Activated CD8-positive, alpha-beta memory T cell treated with anti-CD3 and anti-CD28 coated beads, Interleukin-2, amount 50 U/mL, for 4 hours (primary cell): ENCODE measurements around the gene PDE8A.
"Not testable (repeated sequence)": the region's sequence is repeated elsewhere in the genome, so short reads cannot be mapped to it uniquely, and the experiment has no call there.

Experiments used
- DNase-seq: peaks from one replicate; pipeline ENCODE4 v3.0.0-alpha.2; 2020

PDE8A gene

GRCh38 chr15:84992157-84992944 is 10.7 kb downstream of the PDE8A start:
- DNase-seq, result peak; percentile 40

- DNase-seq, result no peak
These were observed 14.4 kb downstream of the PDE8A start for GRCh38 chr15:84996055-84996454.

GRCh38 chr15:84996714-84997113 is 15.1 kb downstream of the PDE8A start:
- DNase-seq, result not testable (repeated sequence)

- not testable (repeated sequence) for DNase-seq
These were observed 15.6 kb downstream of the PDE8A start for GRCh38 chr15:84997214-84997613.

DNA sequence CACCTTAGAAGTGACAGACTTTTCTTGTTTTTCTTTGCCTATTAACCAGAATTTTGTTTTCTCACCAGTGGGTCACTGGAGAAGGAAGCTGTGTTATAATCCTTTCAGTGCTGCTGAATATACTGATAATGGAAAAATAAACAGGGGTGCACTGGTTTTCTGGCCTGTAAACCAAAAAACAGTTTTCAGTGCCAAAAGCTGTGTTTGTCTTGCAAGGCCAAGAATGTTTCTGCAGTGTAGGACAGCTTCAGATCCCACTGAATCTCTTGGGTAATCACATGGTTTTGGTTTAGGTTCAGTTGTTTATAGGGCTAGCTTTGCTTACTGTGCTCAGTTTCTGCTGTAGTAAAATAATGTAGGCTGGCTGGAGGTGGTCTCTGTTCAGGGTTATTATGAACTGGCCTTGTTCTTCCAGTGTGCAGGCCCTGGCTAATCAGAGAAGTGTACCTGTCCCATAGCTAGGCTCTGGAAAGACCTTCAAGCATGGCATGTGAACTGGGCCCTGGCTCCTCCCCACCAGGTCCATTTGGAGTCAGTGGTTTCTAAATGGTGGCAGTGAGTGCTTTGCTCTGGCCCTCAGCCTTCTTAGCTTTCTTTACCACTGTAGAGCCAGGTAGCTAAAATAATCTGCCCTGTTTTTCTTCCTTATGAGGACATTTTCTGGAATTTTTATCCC is 18.7 kb downstream of the PDE8A start:
- DNase-seq, result no peak

- DNase-seq, result no peak
These were observed 19.3 kb downstream of the PDE8A start for GRCh38 chr15:85000937-85001336.

DNA sequence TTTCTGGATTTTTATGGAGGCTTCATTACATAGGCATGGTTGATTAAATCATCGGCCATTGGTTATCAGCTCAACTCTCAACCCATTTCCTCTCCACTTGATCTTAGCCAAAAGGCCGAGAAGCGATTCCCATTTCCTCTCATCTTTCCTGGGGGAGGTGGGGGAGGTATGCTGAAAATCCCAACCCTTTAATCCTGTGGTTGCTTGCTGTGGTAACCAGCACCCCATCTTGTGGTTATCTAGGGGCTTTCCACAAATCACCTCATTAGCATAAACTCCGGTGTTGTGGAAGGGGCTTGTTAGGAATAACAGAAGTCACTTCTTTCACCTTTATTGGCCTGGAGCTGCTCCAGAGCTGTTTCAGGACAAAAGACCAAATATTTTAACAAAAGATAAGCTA is 20.9 kb downstream of the PDE8A start:
- DNase-seq, result no peak

GRCh38 chr15:85003593-85004312 is 22.1 kb downstream of the PDE8A start:
- DNase-seq, result no peak

DNA sequence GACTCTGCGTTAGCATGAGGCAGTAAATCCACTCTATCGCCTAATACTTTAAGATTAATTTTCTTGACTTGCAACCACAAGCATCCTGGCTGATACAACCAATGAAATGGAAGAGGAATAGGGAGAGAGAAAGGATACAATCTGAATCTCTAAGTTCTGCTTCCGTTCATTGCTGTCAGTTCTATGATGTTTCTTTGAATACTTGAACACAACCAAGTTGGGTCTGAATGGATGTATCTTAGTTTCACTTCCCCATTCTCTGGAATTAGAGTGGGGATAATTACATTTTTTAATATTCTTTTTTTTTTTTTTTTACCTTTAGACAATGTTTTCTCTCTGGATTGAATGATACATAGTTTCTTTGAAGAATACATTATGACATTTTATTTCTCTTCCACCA is 22.9 kb downstream of the PDE8A start:
- DNase-seq, result no peak

DNA sequence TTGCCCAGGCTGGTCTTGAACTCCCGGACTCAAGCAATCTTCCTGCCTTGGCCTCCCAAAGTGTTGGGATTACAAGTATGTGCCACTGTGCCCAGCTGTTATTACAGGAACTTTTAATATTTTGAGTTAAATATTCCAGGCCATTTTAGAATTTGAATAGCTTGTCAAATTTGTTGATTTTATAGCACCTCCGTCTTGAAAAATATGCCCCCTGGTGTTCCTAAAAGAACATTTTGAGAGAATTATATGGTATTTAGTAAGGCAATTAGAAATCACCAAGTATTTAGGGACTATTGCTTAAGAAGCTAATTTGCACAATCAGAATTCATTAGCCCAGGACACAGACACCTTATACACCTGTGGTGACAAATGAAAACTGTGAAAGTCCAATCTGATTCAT is 23.7 kb downstream of the PDE8A start:
- DNase-seq, result no peak

- DNase-seq, result no peak
These were observed 24.1 kb downstream of the PDE8A start for GRCh38 chr15:85005746-85006145.

GRCh38 chr15:85006201-85006600 is 24.5 kb downstream of the PDE8A start:
- DNase-seq, result no peak

DNA sequence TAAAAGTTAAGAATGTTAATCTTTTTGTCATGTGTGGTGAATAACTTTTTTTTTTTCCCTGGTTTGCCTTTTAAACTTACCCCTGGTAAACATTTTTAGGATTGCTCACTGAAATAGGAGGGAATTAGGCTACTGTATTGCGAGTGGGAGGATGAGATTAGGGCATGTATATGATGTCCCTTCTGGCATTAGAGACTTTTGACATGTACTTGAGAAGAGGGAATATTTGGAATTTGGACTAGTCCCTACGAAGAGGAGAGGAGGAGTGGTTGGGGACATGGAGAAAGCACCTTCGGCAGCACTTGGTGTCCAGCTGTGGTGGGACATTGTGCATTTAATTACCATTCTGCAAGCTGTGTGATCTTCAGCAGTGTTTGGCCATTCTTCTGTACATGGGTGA is 25.0 kb downstream of the PDE8A start:
- DNase-seq, result no peak

DNA sequence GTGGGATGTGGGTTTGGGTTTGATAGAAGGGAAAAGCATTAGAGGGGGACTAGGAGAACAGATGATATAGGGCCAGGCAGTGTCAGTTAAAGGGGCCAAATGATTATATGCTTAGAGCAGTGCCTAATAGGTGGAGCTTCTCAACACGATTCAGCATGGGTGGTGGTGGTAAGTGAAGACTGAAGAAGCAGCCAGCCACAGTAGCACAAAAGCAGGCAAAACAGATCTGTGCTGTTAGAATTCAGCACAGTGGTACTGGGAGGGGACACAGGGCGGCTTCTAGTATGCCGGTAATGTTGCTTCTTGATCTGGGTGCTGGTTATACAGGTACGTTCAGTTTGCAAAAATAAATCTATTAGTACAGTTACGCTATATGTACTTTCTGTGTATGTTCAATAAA is 25.5 kb downstream of the PDE8A start:
- DNase-seq, result no peak

GRCh38 chr15:85007741-85008397 is 26.2 kb downstream of the PDE8A start:
- no peak for DNase-seq

GRCh38 chr15:85008474-85009260 is 27.0 kb downstream of the PDE8A start:
- DNase-seq, result no peak

DNA sequence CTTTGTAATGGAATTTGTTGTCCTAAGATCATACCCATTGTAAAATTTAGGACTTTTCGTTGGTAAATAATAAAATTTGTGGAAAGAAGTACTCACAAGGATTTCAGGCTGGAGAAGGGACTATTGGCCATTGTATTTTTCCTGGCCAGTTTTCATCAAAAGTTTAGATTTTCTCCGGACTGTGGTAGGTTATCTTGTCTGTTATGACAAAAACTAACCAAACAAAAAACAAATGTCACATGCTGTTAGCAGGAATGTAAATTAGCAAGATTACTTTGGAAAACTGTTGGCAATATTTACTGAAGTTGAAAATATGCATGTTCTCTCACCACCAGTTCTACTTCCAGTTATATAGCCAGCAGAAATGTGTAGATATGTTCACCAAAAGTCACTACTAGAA is 27.8 kb downstream of the PDE8A start:
- DNase-seq, result no peak

DNA sequence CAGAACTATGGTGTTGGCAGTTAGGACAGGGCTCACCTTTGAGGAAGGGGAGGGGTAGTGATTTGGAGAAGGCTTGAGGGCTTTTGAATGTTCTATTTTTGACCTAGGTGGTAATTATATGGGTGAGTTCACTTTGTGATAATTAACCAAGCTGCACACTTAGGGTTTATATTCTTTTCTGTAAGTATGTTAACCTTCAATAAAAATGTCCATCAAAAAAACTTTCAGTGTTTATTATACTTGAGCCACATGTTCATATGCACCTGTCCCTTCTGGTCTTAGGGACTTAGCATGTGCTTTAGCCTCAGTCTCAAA is 28.4 kb downstream of the PDE8A start:
- no peak for DNase-seq

DNA sequence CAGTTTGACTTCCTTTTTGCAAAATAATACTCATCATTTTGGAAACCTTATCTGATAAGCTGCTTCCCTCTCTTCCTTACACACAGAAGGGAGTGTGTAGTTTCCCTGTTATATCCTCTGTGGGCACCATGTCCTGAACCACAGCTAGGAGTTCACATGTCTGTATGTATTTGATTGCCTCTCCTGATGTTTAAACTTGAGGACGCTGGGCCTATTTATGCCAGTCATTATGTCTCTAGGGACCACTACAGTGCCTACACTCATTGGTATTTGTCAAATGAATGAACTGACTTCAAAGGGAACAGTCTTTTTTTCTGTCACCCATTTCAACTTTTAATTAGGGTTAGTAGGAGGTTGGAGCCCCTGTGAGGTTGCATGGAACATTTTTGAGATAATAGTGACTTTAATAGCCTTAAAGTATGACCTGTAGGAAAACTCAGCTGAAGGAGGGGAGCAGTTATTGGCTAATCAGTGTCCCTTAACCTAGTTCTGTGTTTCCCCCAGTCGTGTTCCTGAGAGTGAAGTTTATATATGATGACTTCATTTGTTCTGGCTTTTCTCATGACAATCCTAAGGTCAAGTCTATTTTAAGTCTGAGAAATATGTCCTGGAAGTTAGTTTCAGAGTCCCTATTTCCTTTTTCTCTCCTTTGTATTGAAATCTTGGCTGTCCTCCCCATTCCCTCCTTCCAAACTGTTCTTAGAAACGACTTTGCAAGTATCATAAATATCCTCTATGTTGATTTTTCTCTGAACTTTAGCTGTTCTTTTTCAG is 28.9 kb downstream of the PDE8A start:
- no peak for DNase-seq

GRCh38 chr15:85011160-85011571 is 29.5 kb downstream of the PDE8A start:
- no peak for DNase-seq

- DNase-seq, result not testable (repeated sequence)
These were observed 30.1 kb downstream of the PDE8A start for GRCh38 chr15:85011724-85012123.

DNA sequence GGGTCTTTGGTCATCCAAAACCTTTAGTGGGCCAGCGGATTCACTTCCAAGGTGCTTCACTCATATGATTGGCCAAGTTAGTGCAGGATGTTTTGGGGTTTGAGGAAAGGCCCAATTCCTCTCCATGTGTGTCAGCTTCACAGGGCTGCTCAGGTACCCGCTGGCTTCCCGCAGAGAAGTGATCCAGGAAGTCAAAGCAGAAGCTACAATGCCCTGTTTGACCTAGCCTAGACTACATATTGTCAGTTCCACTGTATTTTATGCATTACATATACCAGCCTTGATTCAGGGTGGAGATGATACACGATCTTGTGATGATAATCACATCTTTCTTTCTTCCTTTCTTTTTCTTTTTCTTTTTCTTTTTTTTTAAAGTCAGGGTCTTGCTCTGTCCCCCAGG is 32.1 kb downstream of the PDE8A start:
- DNase-seq, result no peak
